Psoas muscle (tissue), 8 donors: ENCODE data around the gene ZNF778. TPM values are rescaled to one million over a fixed set of nuclear protein-coding genes. Genes with fewer than 3 reads are reported as not detected.

Experiments
- ATAC-seq, 4 donors: fragments of 200-7000 bp; cut with Tn5 transposase; one replicate each; pipeline ENCODE4 v1.9.1; 2020; ENCODE audit warnings: moderate library complexity in 3 of 4, mild to moderate bottlenecking in 2 of 4
- DNase-seq, 2 donors: peaks; one replicate each; pipeline ENCODE4 v3.0.0-alpha.2; 2020
- H3K27ac ChIP-seq: fragments of 200-600 bp; one replicate; pipeline ENCODE4 v1.8.0; 2022
- H3K27me3 ChIP-seq, 3 donors: fragments of 200-600 bp in 1 of 3; one replicate each; pipeline versions ENCODE4 v1.6.1 to v1.8.0; 2013 to 2022; ENCODE audit warnings: low read length in 2 of 3, mild to moderate bottlenecking in 2 of 3, moderate library complexity in 1 of 3; ENCODE audit not compliant: insufficient read depth in 3 of 3
- H3K36me3 ChIP-seq, 2 donors: fragments of 200-600 bp in 1 of 2; one replicate each; pipeline versions ENCODE4 v1.6.1 to v1.8.0; 2013 to 2022; ENCODE audit warnings: low read depth in 1 of 2, mild to moderate bottlenecking in 1 of 2, moderate library complexity in 1 of 2; ENCODE audit not compliant: insufficient read depth in 1 of 2
- H3K4me1 ChIP-seq: fragments of 200-600 bp; one replicate; pipeline ENCODE4 v1.8.0; 2022
- H3K4me3 ChIP-seq: fragments of 200-600 bp; one replicate; pipeline ENCODE4 v1.8.0; 2022; ENCODE audit warnings: mild to moderate bottlenecking
- H3K9me3 ChIP-seq: fragments of 200-600 bp; one replicate; pipeline ENCODE4 v1.8.0; 2022
- CTCF ChIP-seq: fragments of 200-600 bp; IDR thresholded peaks from one replicate; pipeline ENCODE4 v1.8.0; 2022; ENCODE audit warnings: antibody characterized with exemption
- WGBS, 3 donors: extraction: QIAGEN DNeasy Blood & Tissue Kit; methylation state at CpG; one replicate each; pipeline versions ENCODE4 v1.1.6 to v1.1.7; 2013; 5-methylcytosine and 5-hydroxymethylcytosine counted together
- intact Hi-C, 2 donors: fragments of 100-400 bp; cut with DNase I; formaldehyde crosslinking; loops; one replicate each; pipeline versions ENCODE4 v1.11.0 to v1.14.2; 2022
- polyA plus RNA-seq, 3 donors: library from polyadenylated mRNA; stranded (reverse); fragments of 200-250 nt; gene quantifications; one replicate each; pipeline ENCODE4 v1.2.3, GENCODE V29; 2013
- total RNA-seq, 4 donors: library from RNA; stranded (reverse); fragmentation: NEBNext Ultra II Directional in 2 of 4; extraction: Animal tissue kit (Norgen Biotek cat#: 25700) in 2 of 4; gene quantifications; one replicate each; pipeline versions ENCODE4 v1.2.1 to v1.2.4, GENCODE V29; 2021 to 2023
- donor health status: healthy with polysubstance abuse.
- donor health status: DM: no; HTN: no; CAD: no; lungs with moderate emphysema.
- donor health status: Bipolar disorder and iron deficiency.
- donor health status: healthy.
- donor health status: DM: yes; HTN: yes; CAD: no.
- donor health status: DM: no; HTN: no; CAD: no.
- donor health status: DM: no; HTN: no; CAD: no.
- donor health status: DM: yes; HTN: yes; CAD: no.

The ZNF778 gene
- total and polyA plus RNA-seq, 7 donors: 2.2 to 15.3 (median 10.2) TPM

GRCh38 chr16:89275284-89275584 is 57.7 kb downstream of the ZNF778 start:
- Histone ChIP-seq H3K4me3 (no peak overlapping the region), H3K27ac (no peak overlapping the region), H3K9me3 (no peaks in the 10 kb centered on the region), H3K36me3 (peaks cover 3 to 88% of the 10 kb centered on the region in 2 donors), H3K27me3 (no peaks in the 10 kb centered on the region), H3K4me1 (no peaks in the 10 kb centered on the region)
- DNase-seq (no peak), ATAC-seq (no peak)
- intact Hi-C loops: no loop called here
- TF ChIP-seq CTCF: no peak
- 93% methylated on average over 11 of the region's 11 CpGs for WGBS, 3 donors

GRCh38 chr16:89275837-89276720 is 58.6 kb downstream of the ZNF778 start:
- no peak for TF ChIP-seq CTCF
- Histone ChIP-seq H3K27me3 (no peaks in the 10 kb centered on the region), H3K27ac (no peak overlapping the region), H3K9me3 (no peaks in the 10 kb centered on the region), H3K4me3 (no peak overlapping the region), H3K36me3 (peaks cover 9 to 88% of the 10 kb centered on the region in 2 donors), H3K4me1 (no peaks in the 10 kb centered on the region)
- WGBS, 3 donors: 91 to 92% (median 91%) methylated on average over 38 to 39 of the region's 39 CpGs
- no peak for DNase-seq
- intact Hi-C loops: no loop called here
- ATAC-seq: no peak

GRCh38 chr16:89277049-89277448 is 59.5 kb downstream of the ZNF778 start:
- H3K9me3 ChIP-seq: no peaks in the 10 kb centered on the region
- DNase-seq (no peak), ATAC-seq (no peak)
- no peaks in the 10 kb centered on the region for H3K4me1 ChIP-seq
- TF ChIP-seq CTCF: no peak
- WGBS, 3 donors: 82 to 85% (median 85%) methylated on average over 9 of the region's 9 CpGs
- no peaks in the 10 kb centered on the region for H3K27me3 ChIP-seq
- H3K36me3 ChIP-seq: peaks cover 9 to 89% of the 10 kb centered on the region in 2 donors
- intact Hi-C loops: no loop called here
- no peak overlapping the region for H3K27ac ChIP-seq
- no peak overlapping the region for H3K4me3 ChIP-seq

GRCh38 chr16:89277641-89278341 is 60.3 kb downstream of the ZNF778 start:
- ATAC-seq (no peak), DNase-seq (no peak)
- no peaks in the 10 kb centered on the region for H3K9me3 ChIP-seq
- peaks cover 9 to 89% of the 10 kb centered on the region in 2 donors for H3K36me3 ChIP-seq
- H3K27me3 ChIP-seq: no peaks in the 10 kb centered on the region
- intact Hi-C loops: no loop called here
- WGBS, 3 donors: 82 to 84% (median 84%) methylated on average over 33 of the region's 33 CpGs
- no peak for TF ChIP-seq CTCF
- H3K4me3 ChIP-seq: no peak overlapping the region
- H3K4me1 ChIP-seq: no peaks in the 10 kb centered on the region
- no peak overlapping the region for H3K27ac ChIP-seq
